Ovary (tissue), 9 donors: Measurements from ENCODE around the gene GNG7. TPM values are rescaled to one million over a fixed set of nuclear protein-coding genes. Genes with fewer than 3 reads are reported as not detected.
A peak's percentile ranks its signal among the peaks of the same experiment; 100 is the strongest.
"Not testable (repeated sequence)": the region's sequence is repeated elsewhere in the genome, so short reads cannot be mapped to it uniquely, and the experiment has no call there.

Experiments
- DNase-seq, 5 donors: peaks; one replicate each; pipeline ENCODE4 v3.0.0-alpha.2; 2019 to 2020
- H3K27ac ChIP-seq, 2 donors: fragments of 200-600 bp; one replicate each; pipeline versions ENCODE4 v1.5.1 to v1.8.0; 2019 to 2022
- H3K27me3 ChIP-seq: fragments of 200-600 bp; one replicate; pipeline ENCODE4 v1.8.0; 2022
- H3K36me3 ChIP-seq: fragments of 200-600 bp; sonication (generic); one replicate; pipeline ENCODE4 v1.5.1; 2019
- H3K4me1 ChIP-seq: one replicate; pipeline ENCODE4 v1.8.1; 2013; ENCODE audit warnings: mild to moderate bottlenecking, moderate library complexity; ENCODE audit not compliant: insufficient read depth
- H3K4me3 ChIP-seq: fragments of 200-600 bp; sonication (generic); one replicate; pipeline ENCODE4 v1.5.1; 2017
- H3K9me3 ChIP-seq, 2 donors: fragments of 200-600 bp in 1 of 2; sonication (generic) in 1 of 2; one replicate each; pipeline versions ENCODE4 v1.5.1 to v1.8.1; 2013 to 2019; ENCODE audit warnings: mild to moderate bottlenecking in 1 of 2, moderate library complexity in 1 of 2
- EP300 ChIP-seq: sonication (generic); formaldehyde crosslinking; IDR thresholded peaks from one replicate; pipeline ENCODE4 v1.6.1; 2017; ENCODE audit warnings: antibody characterized with exemption
- POLR2A ChIP-seq: fragments of 450-650 bp; IDR thresholded peaks from one replicate; pipeline ENCODE4 v1.6.1; 2017; ENCODE audit warnings: antibody characterized with exemption, mild to moderate bottlenecking, moderate library complexity
- whole genome bisulfite sequencing, 3 donors: extraction: QIAGEN DNeasy Blood & Tissue Kit in 1 of 3; methylation state at CpG; one replicate each; pipeline versions ENCODE4 v1.1.5 to v1.1.7; 2013 to 2017; 5-methylcytosine and 5-hydroxymethylcytosine counted together
- intact Hi-C, 4 donors: fragments of 100-400 bp; cut with DNase I; formaldehyde crosslinking; loops; one replicate each; pipeline versions ENCODE4 v1.11.0 to v1.15.1; 2022 to 2023
- polyA plus RNA-seq, 2 donors: library from polyadenylated mRNA; stranded (reverse); fragments of 200-250 nt in 1 of 2; fragments of 350-450 nt in 1 of 2; fragmentation: Illumina TruSeq in 1 of 2; extraction: RNeasy Lipid Tissue Mini Kit (QIAGEN cat#74804) in 1 of 2; gene quantifications; one replicate each; pipeline ENCODE4 v1.2.3, GENCODE V29; 2013 to 2014
- total RNA-seq, 7 donors: library from RNA; depleted of rRNA in 2 of 7; stranded (reverse); fragments of >200 nt in 2 of 7; fragmentation: NEBNext Ultra II Directional in 3 of 7; extraction: Animal tissue kit (Norgen Biotek cat#: 25700) in 3 of 7; gene quantifications; one replicate each; pipeline versions ENCODE4 v1.1.0 to v1.2.4, GENCODE V29; 2016 to 2023
- TF ChIP-seq, protein P1 (sequence below), 3 donors: fragments of 450-650 bp in 2 of 3; fragments of 200-600 bp in 1 of 3; IDR thresholded peaks; one replicate each; pipeline versions ENCODE4 v1.5.1 to v1.8.0; 2016 to 2022; ENCODE audit warnings: antibody characterized with exemption in 3 of 3, mild to moderate bottlenecking in 1 of 3
- donor health status: DM: no; HTN: no; CAD: no; lungs with moderate emphysema.
- donor health status: DM: no; HTN: no; CAD: no.
- donor health status: Bipolar disorder and iron deficiency.
- donor health status: DM: yes; HTN: yes; CAD: no.
- donor health status: DM: no; HTN: no; CAD: no.
- donor health status: DM: yes; HTN: yes; CAD: no.

GNG7 gene
- total and polyA plus RNA-seq, 9 donors = 4.1 to 36.3 (median 15.1) TPM

DNA sequence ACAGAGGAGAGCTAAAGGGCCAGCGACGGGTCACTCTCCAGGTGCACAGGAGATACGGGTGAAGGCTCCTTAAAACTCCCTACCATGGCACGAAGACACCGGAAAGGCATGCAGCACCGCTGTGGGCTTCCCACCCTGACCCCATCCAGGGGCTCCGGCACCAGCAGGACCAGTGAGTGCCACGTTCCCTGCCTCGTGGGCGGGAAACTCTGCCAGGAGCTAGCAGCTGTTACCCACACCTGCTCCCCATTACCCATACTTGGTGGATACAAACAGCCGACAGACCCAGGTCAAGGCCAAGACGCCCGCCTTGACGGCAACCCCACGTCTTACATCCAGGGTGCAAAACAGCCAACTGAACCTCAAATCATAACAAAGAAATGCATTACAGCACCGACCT lies 56.7 kb downstream of the GNG7 start:
- Histone ChIP-seq H3K4me3 (no peak overlapping the region), H3K36me3 (no peaks in the 10 kb centered on the region), H3K4me1 (peaks cover 10% of the 10 kb centered on the region), H3K27me3 (no peaks in the 10 kb centered on the region), H3K9me3 (no peaks in the 10 kb centered on the region), H3K27ac (no peak overlapping the region)
- TF ChIP-seq EP300 (no peak), POLR2A (no peak)
- TF ChIP-seq, protein P1, sequence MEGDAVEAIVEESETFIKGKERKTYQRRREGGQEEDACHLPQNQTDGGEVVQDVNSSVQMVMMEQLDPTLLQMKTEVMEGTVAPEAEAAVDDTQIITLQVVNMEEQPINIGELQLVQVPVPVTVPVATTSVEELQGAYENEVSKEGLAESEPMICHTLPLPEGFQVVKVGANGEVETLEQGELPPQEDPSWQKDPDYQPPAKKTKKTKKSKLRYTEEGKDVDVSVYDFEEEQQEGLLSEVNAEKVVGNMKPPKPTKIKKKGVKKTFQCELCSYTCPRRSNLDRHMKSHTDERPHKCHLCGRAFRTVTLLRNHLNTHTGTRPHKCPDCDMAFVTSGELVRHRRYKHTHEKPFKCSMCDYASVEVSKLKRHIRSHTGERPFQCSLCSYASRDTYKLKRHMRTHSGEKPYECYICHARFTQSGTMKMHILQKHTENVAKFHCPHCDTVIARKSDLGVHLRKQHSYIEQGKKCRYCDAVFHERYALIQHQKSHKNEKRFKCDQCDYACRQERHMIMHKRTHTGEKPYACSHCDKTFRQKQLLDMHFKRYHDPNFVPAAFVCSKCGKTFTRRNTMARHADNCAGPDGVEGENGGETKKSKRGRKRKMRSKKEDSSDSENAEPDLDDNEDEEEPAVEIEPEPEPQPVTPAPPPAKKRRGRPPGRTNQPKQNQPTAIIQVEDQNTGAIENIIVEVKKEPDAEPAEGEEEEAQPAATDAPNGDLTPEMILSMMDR (IDR thresholded peaks at IDR 0.05) = no peak
- WGBS, 3 donors = 31 to 67% (median 42%) methylated on average over 16 of the region's 16 CpGs
- peak in 1 of 5 donors; percentile 29 for DNase-seq
- intact Hi-C loops = loop anchor here in 3 of 4 donors (5.0 kb wide), 3 partner anchors 96 to 221 kb away; partner anchors contain the start of genes SLC39A3 (in 1 of the 3) and ZNF556 (in 1 of the 3)

DNA sequence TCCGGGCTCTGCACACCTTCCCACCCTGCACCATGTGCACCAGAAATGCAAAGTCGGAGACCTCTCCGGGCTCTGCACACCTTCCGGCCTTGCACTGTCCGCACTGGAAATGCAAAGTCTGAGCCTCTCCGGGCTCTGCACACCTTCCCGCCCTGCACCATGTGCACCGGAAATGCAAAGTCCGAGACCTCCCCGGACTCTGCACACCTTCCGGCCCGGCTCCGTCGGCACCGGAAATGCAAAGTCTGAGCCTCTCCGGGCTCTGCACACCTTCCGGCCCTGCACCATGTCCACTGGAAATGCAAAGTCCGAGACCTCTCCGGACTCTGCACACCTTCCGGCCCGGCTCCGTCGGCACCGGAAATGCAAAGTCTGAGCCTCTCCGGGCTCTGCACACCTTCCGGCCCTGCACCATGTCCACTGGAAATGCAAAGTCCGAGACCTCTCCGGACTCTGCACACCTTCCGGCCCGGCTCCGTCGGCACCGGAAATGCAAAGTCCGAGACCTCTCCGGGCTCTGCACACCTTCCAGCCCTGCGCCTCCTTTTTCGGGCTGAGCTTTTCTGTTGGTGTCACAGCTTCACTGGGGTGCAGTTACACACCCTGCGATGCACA lies 59.3 kb downstream of the GNG7 start:
- DNase-seq, H3K9me3 ChIP-seq, H3K36me3 ChIP-seq, intact Hi-C loops, H3K27me3 ChIP-seq, H3K4me1 ChIP-seq, H3K27ac ChIP-seq, H3K4me3 ChIP-seq: not testable (repeated sequence)
- WGBS, 3 donors = 93 to 94% (median 94%) methylated on average over 36 to 37 of the region's 38 CpGs

DNA sequence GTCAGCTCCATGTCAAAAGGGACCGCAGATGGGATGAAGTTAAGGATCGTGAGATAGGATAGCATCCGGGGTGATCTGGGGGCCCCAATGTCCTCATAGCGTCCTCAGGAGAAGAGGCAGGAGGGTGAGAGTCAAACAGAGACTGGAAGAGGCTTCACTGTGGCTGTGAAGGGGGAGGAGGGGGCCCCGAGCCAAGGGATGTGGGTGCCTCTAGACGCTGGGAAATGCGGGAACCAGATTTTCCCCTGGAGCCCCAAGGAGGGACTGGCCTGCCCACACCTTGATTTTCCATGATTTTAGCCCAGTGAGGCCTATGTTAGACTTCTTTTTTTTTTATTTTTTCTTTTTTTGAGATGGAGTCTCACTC lies 61.2 kb downstream of the GNG7 start:
- H3K4me3 ChIP-seq = no peak overlapping the region
- H3K27me3 ChIP-seq = no peaks in the 10 kb centered on the region
- TF ChIP-seq EP300 (no peak), POLR2A (no peak)
- TF ChIP-seq, protein P1 (IDR thresholded peaks at IDR 0.05) = no peak
- H3K9me3 ChIP-seq = no peaks in the 10 kb centered on the region
- intact Hi-C loops = no loop called here
- H3K27ac ChIP-seq = no peak overlapping the region
- H3K36me3 ChIP-seq = no peaks in the 10 kb centered on the region
- 85 to 94% (median 94%) methylated on average over 7 of the region's 7 CpGs for WGBS, 3 donors
- peaks cover 12% of the 10 kb centered on the region for H3K4me1 ChIP-seq
- no peak for DNase-seq

DNA sequence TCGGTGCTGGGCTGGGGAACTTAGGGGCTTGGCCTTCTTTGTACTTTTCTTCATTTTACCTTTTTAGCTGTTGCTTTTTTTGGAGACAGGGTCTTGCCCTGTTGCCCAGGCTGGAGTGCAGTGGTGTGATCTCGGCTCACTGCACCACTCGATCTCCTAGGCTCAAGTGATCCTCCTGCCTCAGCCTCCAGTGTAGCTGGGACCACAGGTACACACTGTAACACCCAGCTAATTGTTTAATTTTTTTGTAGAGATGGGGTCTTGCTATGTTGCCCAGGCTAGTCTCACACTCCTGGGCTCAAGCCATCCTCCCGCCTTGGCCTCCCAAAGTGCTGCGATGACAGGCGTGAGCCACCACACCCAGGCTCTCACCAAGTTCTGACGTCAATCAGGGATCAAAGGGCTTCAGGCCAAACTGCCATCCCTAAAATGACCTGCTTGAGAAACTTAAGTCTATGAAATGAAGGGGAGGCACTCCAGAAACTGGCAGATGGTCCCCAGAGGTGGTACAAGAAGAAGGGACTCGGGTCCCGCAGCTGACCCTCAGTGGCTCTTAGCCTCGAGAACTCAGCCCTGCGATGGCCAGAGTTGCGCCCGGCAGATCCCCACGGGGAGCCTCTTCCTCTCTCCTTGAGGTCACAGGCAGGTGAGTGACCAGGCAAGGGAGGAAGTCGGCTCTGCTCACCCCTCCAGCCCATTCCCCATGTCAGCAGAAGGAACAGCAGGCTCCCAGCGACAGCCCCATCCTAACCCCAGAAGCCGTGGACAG lies 61.7 kb downstream of the GNG7 start:
- TF ChIP-seq, protein P1 (IDR thresholded peaks at IDR 0.05) = no peak
- TF ChIP-seq EP300 = no peak
- TF ChIP-seq POLR2A = no peak
- intact Hi-C loops = no loop called here
- Histone ChIP-seq H3K27ac (no peak overlapping the region), H3K9me3 (no peaks in the 10 kb centered on the region), H3K36me3 (no peaks in the 10 kb centered on the region), H3K4me1 (peaks cover 8% of the 10 kb centered on the region), H3K4me3 (no peak overlapping the region), H3K27me3 (no peaks in the 10 kb centered on the region)
- no peak for DNase-seq
- WGBS, 3 donors = 91 to 93% (median 93%) methylated on average over 17 of the region's 17 CpGs

DNA sequence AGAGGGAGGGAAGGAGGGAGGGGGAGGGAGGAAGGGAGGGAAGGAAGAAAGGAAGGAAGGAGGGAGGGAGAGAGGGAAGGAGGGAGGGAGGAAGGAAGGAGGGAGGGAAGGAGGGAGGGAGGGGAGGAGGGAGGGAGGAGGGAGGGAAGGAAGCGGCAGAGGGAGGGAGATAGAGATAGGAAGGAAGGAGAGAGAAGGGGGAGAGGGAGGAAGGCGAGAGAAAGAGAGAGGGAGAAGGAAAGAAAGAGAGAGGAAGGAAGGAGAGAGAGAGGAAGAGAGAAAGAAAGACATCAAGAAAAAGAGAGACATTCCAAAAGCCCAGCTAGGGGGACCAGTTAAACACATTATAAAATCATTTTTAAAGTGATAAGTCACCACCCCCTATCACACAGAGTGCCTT lies 62.5 kb downstream of the GNG7 start:
- 68 to 79% (median 70%) methylated on average over 2 of the region's 2 CpGs for WGBS, 3 donors
- H3K36me3 ChIP-seq = no peaks in the 10 kb centered on the region
- no peak for TF ChIP-seq POLR2A
- TF ChIP-seq, protein P1 (IDR thresholded peaks at IDR 0.05) = no peak
- TF ChIP-seq EP300 = no peak
- peaks cover 11% of the 10 kb centered on the region for H3K4me1 ChIP-seq
- H3K27ac ChIP-seq = no peak overlapping the region
- no peaks in the 10 kb centered on the region for H3K27me3 ChIP-seq
- intact Hi-C loops = no loop called here
- H3K9me3 ChIP-seq = no peaks in the 10 kb centered on the region
- no peak overlapping the region for H3K4me3 ChIP-seq
- DNase-seq = no peak
